Parathyroid adenoma (tissue), 2 donors: ENCODE data around the gene AHNAK.

ENCODE experiments used
- H2AFZ ChIP-seq: fragments of 300-600 bp; sonication (generic); one replicate; pipeline ENCODE4 v1.7.0; 2017; ENCODE audit warnings: antibody characterized with exemption, mild to moderate bottlenecking
- H3K27ac ChIP-seq: fragments of 300-600 bp; sonication (generic); one replicate; pipeline ENCODE4 v1.7.0; 2017
- H3K27me3 ChIP-seq: fragments of 300-600 bp; sonication (generic); one replicate; pipeline ENCODE4 v1.7.0; 2017; ENCODE audit warnings: low read length; ENCODE audit not compliant: control insufficient read depth, insufficient read depth
- H3K36me3 ChIP-seq: fragments of 300-600 bp; sonication (generic); one replicate; pipeline ENCODE4 v1.7.0; 2017; ENCODE audit warnings: low read length; ENCODE audit not compliant: control insufficient read depth, insufficient read depth
- H3K4me1 ChIP-seq: fragments of 300-600 bp; sonication (generic); one replicate; pipeline ENCODE4 v1.7.0; 2017; ENCODE audit warnings: control low read depth
- H3K4me2 ChIP-seq: fragments of 300-600 bp; sonication (generic); one replicate; pipeline ENCODE4 v1.7.0; 2017; ENCODE audit warnings: low read length
- H3K4me3 ChIP-seq: fragments of 300-600 bp; sonication (generic); one replicate; pipeline ENCODE4 v1.7.0; 2017; ENCODE audit warnings: low read depth, low read length
- H3K79me2 ChIP-seq: fragments of 300-600 bp; sonication (generic); one replicate; pipeline ENCODE4 v1.7.0; 2017; ENCODE audit warnings: control low read depth
- H3K9ac ChIP-seq: fragments of 300-600 bp; sonication (generic); one replicate; pipeline ENCODE4 v1.7.0; 2017; ENCODE audit warnings: mild to moderate bottlenecking
- H3K9me3 ChIP-seq: fragments of 300-600 bp; sonication (generic); one replicate; pipeline ENCODE4 v1.7.0; 2017; ENCODE audit warnings: low read length; ENCODE audit not compliant: control insufficient read depth
- CTCF ChIP-seq: fragments of 300-600 bp; sonication (generic); IDR thresholded peaks from one replicate; pipeline ENCODE4 v1.7.0; 2017; ENCODE audit warnings: antibody characterized with exemption, mild to moderate bottlenecking
- donor health status: primary hyperparathyroidism.

Gene AHNAK

DNA sequence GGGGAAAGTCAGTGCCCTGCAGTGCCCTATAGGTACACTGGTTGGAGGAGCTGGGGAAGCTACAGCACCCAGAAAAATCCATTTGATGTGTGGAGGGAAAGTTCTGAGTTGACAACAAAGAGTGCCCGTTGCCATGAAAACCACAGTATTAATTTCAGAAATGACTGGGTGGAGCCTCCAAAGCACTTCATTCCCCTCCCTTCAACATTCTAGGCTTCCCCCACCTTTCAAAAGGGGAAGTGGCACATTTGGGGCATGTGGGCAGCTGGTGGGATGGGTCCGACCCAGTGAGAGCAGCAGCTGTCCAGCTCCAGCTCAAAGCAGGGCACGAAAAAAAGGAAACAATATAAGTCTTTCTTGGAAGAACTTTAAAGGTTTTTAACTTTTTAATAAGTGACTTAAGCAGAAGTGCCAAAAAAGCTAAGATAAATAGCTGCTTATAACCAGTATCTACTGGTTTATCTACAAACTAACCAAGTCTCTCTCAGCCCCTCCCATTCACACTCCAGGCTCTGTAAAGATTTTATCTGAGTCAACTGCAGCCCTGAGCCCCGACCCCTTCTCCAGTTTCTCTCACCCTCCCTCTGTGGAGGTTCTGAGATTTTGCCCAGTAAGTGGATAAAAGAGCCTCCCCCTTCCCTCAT is 9.0 kb upstream of the AHNAK start:
- Histone ChIP-seq H3K4me2 (peak overlapping the region; percentile 68), H3K36me3 (no peaks in the 10 kb centered on the region), H3K27me3 (no peaks in the 10 kb centered on the region), H3K9ac (no peak overlapping the region), H3K9me3 (no peaks in the 10 kb centered on the region), H3K4me1 (peaks cover 44% of the 10 kb centered on the region), H3K79me2 (no peaks in the 10 kb centered on the region), H3K4me3 (peak overlapping the region; percentile 27), H2AFZ (peak overlapping the region; percentile 47), H3K27ac (peak overlapping the region; percentile 98)
- no peak for TF ChIP-seq CTCF

- Histone ChIP-seq H3K9ac (no peak overlapping the region), H3K79me2 (no peaks in the 10 kb centered on the region), H3K4me3 (no peak overlapping the region), H3K4me1 (peaks cover 44% of the 10 kb centered on the region), H3K9me3 (no peaks in the 10 kb centered on the region), H3K4me2 (peak overlapping the region; percentile 35), H3K27ac (peak overlapping the region; percentile 98), H2AFZ (no peak overlapping the region), H3K27me3 (no peaks in the 10 kb centered on the region), H3K36me3 (no peaks in the 10 kb centered on the region)
- no peak for TF ChIP-seq CTCF
Measured at GRCh38 chr11:62554387-62555167, 8.0 kb upstream of the AHNAK start.

DNA sequence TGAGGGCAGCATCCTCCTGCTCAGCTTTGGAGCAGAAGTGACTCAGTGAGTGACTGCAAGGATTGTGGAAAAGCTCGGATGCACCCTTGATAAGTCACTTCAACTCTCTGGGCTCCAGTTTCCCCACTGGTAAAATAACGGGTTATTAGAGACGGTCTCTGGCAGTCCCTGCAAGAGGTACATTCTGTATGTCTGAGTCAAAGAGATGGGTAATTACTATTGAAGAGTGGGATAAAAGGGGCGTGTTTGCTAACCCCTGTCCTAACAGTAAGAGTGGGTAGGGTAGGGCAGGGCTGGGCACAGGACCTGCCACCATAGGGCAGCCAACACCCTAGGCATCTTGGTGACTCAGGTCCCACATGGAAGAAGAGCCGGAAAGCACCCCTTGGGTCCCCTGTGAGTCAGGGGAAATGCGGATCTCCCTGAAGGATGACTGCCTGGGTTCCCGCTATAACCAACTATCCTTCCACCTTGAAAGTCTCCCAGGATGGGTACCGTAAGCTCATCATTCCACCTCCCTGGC is 7.3 kb upstream of the AHNAK start:
- no peak for TF ChIP-seq CTCF
- peak overlapping the region; percentile 57 for H3K4me2 ChIP-seq
- no peak overlapping the region for H3K9ac ChIP-seq
- H3K27ac ChIP-seq = peak overlapping the region; percentile 98
- no peaks in the 10 kb centered on the region for H3K27me3 ChIP-seq
- H3K79me2 ChIP-seq = no peaks in the 10 kb centered on the region
- H3K4me3 ChIP-seq = no peak overlapping the region
- H3K9me3 ChIP-seq = no peaks in the 10 kb centered on the region
- peaks cover 44% of the 10 kb centered on the region for H3K4me1 ChIP-seq
- peak overlapping the region; percentile 84 for H2AFZ ChIP-seq
- no peaks in the 10 kb centered on the region for H3K36me3 ChIP-seq

- peak overlapping the region; percentile 23 for H3K4me3 ChIP-seq
- no peaks in the 10 kb centered on the region for H3K79me2 ChIP-seq
- H3K9ac ChIP-seq = no peak overlapping the region
- TF ChIP-seq CTCF = no peak
- H3K4me1 ChIP-seq = peaks cover 44% of the 10 kb centered on the region
- H3K27ac ChIP-seq = peak overlapping the region; percentile 98
- H3K27me3 ChIP-seq = no peaks in the 10 kb centered on the region
- peak overlapping the region; percentile 84 for H2AFZ ChIP-seq
- no peaks in the 10 kb centered on the region for H3K9me3 ChIP-seq
- H3K36me3 ChIP-seq = no peaks in the 10 kb centered on the region
- peak overlapping the region; percentile 57 for H3K4me2 ChIP-seq
Measured at GRCh38 chr11:62553080-62553838, 6.7 kb upstream of the AHNAK start.
